Measurements from ENCODE around the gene SAMD1.

DNA sequence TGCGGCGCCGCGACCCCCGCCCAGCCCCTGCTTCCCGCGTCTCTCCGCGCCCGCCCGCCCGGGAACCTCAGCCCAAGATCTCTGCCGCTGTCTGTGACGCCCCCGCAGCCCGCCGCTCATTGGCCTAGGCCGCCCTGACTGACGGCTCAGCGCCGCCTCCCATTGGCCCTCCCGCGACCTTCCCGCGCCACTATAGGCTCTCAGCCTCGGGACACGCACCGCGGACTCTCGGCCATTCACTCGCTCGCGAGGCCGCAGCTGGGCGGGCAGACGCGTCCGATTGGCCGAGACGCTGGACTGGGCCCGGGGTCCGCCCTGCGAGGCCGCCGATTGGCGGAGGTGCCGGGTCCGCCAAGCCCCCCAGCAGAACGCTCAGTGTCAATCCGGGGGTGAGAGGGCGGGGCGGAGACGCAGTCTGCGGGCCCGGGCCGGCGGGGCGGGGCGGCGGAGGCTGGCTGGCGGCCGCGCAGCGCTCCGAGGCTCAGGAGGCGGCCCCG lies 27.2 kb upstream of the SAMD1 start, which contains the start of gene PRKACA:
- TF ChIP-seq, protein P1, sequence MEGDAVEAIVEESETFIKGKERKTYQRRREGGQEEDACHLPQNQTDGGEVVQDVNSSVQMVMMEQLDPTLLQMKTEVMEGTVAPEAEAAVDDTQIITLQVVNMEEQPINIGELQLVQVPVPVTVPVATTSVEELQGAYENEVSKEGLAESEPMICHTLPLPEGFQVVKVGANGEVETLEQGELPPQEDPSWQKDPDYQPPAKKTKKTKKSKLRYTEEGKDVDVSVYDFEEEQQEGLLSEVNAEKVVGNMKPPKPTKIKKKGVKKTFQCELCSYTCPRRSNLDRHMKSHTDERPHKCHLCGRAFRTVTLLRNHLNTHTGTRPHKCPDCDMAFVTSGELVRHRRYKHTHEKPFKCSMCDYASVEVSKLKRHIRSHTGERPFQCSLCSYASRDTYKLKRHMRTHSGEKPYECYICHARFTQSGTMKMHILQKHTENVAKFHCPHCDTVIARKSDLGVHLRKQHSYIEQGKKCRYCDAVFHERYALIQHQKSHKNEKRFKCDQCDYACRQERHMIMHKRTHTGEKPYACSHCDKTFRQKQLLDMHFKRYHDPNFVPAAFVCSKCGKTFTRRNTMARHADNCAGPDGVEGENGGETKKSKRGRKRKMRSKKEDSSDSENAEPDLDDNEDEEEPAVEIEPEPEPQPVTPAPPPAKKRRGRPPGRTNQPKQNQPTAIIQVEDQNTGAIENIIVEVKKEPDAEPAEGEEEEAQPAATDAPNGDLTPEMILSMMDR (IDR thresholded peaks at IDR 0.05) = no peak
- no peak for TF ChIP-seq POLR2A (IDR thresholded peaks at IDR 0.05; ENCODE audit: low read length)
- TF ChIP-seq, protein P2, sequence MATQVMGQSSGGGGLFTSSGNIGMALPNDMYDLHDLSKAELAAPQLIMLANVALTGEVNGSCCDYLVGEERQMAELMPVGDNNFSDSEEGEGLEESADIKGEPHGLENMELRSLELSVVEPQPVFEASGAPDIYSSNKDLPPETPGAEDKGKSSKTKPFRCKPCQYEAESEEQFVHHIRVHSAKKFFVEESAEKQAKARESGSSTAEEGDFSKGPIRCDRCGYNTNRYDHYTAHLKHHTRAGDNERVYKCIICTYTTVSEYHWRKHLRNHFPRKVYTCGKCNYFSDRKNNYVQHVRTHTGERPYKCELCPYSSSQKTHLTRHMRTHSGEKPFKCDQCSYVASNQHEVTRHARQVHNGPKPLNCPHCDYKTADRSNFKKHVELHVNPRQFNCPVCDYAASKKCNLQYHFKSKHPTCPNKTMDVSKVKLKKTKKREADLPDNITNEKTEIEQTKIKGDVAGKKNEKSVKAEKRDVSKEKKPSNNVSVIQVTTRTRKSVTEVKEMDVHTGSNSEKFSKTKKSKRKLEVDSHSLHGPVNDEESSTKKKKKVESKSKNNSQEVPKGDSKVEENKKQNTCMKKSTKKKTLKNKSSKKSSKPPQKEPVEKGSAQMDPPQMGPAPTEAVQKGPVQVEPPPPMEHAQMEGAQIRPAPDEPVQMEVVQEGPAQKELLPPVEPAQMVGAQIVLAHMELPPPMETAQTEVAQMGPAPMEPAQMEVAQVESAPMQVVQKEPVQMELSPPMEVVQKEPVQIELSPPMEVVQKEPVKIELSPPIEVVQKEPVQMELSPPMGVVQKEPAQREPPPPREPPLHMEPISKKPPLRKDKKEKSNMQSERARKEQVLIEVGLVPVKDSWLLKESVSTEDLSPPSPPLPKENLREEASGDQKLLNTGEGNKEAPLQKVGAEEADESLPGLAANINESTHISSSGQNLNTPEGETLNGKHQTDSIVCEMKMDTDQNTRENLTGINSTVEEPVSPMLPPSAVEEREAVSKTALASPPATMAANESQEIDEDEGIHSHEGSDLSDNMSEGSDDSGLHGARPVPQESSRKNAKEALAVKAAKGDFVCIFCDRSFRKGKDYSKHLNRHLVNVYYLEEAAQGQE (IDR thresholded peaks at IDR 0.05) = peak; percentile 46; the same call in 1 of the 2 replicates
- TF ChIP-seq, protein P3, sequence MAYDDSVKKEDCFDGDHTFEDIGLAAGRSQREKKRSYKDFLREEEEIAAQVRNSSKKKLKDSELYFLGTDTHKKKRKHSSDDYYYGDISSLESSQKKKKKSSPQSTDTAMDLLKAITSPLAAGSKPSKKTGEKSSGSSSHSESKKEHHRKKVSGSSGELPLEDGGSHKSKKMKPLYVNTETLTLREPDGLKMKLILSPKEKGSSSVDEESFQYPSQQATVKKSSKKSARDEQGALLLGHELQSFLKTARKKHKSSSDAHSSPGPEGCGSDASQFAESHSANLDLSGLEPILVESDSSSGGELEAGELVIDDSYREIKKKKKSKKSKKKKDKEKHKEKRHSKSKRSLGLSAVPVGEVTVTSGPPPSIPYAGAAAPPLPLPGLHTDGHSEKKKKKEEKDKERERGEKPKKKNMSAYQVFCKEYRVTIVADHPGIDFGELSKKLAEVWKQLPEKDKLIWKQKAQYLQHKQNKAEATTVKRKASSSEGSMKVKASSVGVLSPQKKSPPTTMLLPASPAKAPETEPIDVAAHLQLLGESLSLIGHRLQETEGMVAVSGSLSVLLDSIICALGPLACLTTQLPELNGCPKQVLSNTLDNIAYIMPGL (CRISPR knock-in tag; IDR thresholded peaks at IDR 0.05; ENCODE audit: borderline replicate concordance) = no peak
- TF ChIP-seq EP300 (IDR thresholded peaks at IDR 0.05) = no peak
- TF ChIP-seq CHD4 (IDR thresholded peaks at IDR 0.05; ENCODE audit: borderline replicate concordance) = no peak
- TF ChIP-seq RAD21 (conservative IDR thresholded peaks at IDR 0.05 in 1 of 2, IDR thresholded peaks at IDR 0.05 in 1 of 2) = no peak
- TF ChIP-seq POLR2AphosphoS2 (conservative IDR thresholded peaks at IDR 0.05; ENCODE audit: low read length) = no peak
- no peak for TF ChIP-seq NFE2L2 (conservative IDR thresholded peaks at IDR 0.05; ENCODE audit: low read length)
- TF ChIP-seq, protein P4, sequence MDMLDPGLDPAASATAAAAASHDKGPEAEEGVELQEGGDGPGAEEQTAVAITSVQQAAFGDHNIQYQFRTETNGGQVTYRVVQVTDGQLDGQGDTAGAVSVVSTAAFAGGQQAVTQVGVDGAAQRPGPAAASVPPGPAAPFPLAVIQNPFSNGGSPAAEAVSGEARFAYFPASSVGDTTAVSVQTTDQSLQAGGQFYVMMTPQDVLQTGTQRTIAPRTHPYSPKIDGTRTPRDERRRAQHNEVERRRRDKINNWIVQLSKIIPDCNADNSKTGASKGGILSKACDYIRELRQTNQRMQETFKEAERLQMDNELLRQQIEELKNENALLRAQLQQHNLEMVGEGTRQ (IDR thresholded peaks at IDR 0.05) = no peak
- no peak for TF ChIP-seq MAFK (IDR thresholded peaks at IDR 0.05; ENCODE audit: partially characterized antibody)
- TF ChIP-seq, protein P5, sequence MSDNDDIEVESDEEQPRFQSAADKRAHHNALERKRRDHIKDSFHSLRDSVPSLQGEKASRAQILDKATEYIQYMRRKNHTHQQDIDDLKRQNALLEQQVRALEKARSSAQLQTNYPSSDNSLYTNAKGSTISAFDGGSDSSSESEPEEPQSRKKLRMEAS (IDR thresholded peaks at IDR 0.05) = no peak
- no peak for TF ChIP-seq MYC (IDR thresholded peaks at IDR 0.05; ENCODE audit: borderline replicate concordance, low read length)
